Right cardiac atrium (tissue), 5 donors: ENCODE results near the gene KCTD4. TPM values are rescaled to one million over a fixed set of nuclear protein-coding genes. Genes with fewer than 3 reads are reported as not detected.
"Not testable (repeated sequence)": the region's sequence is repeated elsewhere in the genome, so short reads cannot be mapped to it uniquely, and the experiment has no call there.

ENCODE experiments used
- ATAC-seq, 2 donors: fragments of 200-7000 bp; cut with Tn5 transposase; one replicate each; pipeline versions ENCODE4 v1.8.0 to v1.9.1; 2020; ENCODE audit warnings: moderate library complexity in 2 of 2, mild to moderate bottlenecking in 1 of 2
- DNase-seq, 3 donors: peaks; one replicate each; pipeline ENCODE4 v3.0.0-alpha.2; 2020
- H3K27ac ChIP-seq: one replicate; pipeline ENCODE4 v1.5.1; 2013; ENCODE audit warnings: mild to moderate bottlenecking, low read length, control low read depth, moderate library complexity
- H3K27me3 ChIP-seq: one replicate; pipeline ENCODE4 v1.6.1; 2013; ENCODE audit not compliant: control insufficient read depth, insufficient read depth
- H3K4me1 ChIP-seq: one replicate; pipeline ENCODE4 v1.6.1; 2013; ENCODE audit warnings: low read length; ENCODE audit not compliant: control insufficient read depth, insufficient read depth
- H3K4me3 ChIP-seq: one replicate; pipeline ENCODE4 v1.5.1; 2013; ENCODE audit warnings: low read length, control low read depth
- H3K9me3 ChIP-seq: one replicate; pipeline ENCODE4 v1.6.1; 2013; ENCODE audit warnings: low read length; ENCODE audit not compliant: control insufficient read depth
- WGBS: extraction: QIAGEN DNeasy Blood & Tissue Kit; methylation state at CpG from one replicate; pipeline ENCODE4 v1.1.7; 2013; 5-methylcytosine and 5-hydroxymethylcytosine counted together
- intact Hi-C, 4 donors: fragments of 100-400 bp; cut with DNase I; formaldehyde crosslinking; loops; one replicate each; pipeline versions ENCODE4 v1.11.0 to v1.14.0; 2022 to 2023
- polyA plus RNA-seq: library from polyadenylated mRNA; stranded (reverse); fragments of 200-250 nt; gene quantifications from one replicate; pipeline ENCODE4 v1.2.3, GENCODE V29; 2013
- total RNA-seq, 4 donors: library from RNA; stranded (reverse); fragmentation: NEBNext Ultra II Directional; extraction: Animal tissue kit (Norgen Biotek cat#: 25700); gene quantifications; one replicate each; pipeline ENCODE4 v1.2.1, GENCODE V29; 2021
- donor health status: healthy with polysubstance abuse.
- donor health status: DM: no; HTN: yes; CAD: no.
- donor health status: DM: no; HTN: no; CAD: no.
- donor health status: DM: no; HTN: yes; CAD: no; lungs with severe emphysema.
- donor health status: DM: yes; HTN: yes; CAD: no.

The KCTD4 gene
- total and polyA plus RNA-seq, 5 donors = 0.17 to 0.48 (median 0.34) TPM; not detected in 2

GRCh38 chr13:45194081-45194939 is 6.5 kb downstream of the KCTD4 start:
- intact Hi-C loops = no loop called here
- DNase-seq = peak; percentile 50 to 88 (median 79)
- H3K9me3 ChIP-seq = no peaks in the 10 kb centered on the region
- WGBS = 53% methylated on average over 15 of the region's 15 CpGs
- ATAC-seq = peak; percentile 87 to 89
- H3K4me3 ChIP-seq = no peak overlapping the region
- peaks cover 4% of the 10 kb centered on the region for H3K4me1 ChIP-seq
- H3K27me3 ChIP-seq = no peaks in the 10 kb centered on the region
- H3K27ac ChIP-seq = no peak overlapping the region

GRCh38 chr13:45191874-45192273 is 9.0 kb downstream of the KCTD4 start:
- Histone ChIP-seq H3K9me3 (no peaks in the 10 kb centered on the region), H3K4me3 (no peak overlapping the region), H3K4me1 (peaks cover 4% of the 10 kb centered on the region), H3K27me3 (no peaks in the 10 kb centered on the region), H3K27ac (no peak overlapping the region)
- 85% methylated on average over 1 of the region's 1 CpG for WGBS
- no peak for ATAC-seq
- intact Hi-C loops = no loop called here
- no peak for DNase-seq

DNA sequence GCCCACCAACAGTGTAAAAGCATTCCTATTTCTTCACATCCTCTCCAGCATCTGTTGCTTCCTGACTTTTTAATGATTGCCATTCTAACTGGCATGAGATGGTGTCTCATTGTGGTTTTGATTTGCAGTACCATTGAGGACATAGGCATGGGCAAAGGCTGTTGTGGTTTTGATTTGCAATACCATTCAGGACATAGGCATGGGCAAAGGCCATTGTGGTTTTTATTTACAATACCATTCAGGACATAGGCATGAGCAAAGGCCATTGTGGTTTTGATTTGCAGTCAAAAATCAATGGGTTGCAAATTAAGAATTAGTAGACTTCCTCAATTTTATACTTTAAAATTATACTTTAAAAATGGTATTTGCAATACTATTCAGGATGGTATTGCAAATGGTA is 11.3 kb downstream of the KCTD4 start:
- H3K4me1 ChIP-seq, H3K27ac ChIP-seq, intact Hi-C loops, H3K4me3 ChIP-seq, ATAC-seq, H3K27me3 ChIP-seq, DNase-seq, H3K9me3 ChIP-seq: not testable (repeated sequence)

GRCh38 chr13:45189077-45189476 is 11.8 kb downstream of the KCTD4 start:
- H3K4me1 ChIP-seq, DNase-seq, ATAC-seq, H3K27me3 ChIP-seq, H3K27ac ChIP-seq, intact Hi-C loops, H3K4me3 ChIP-seq, H3K9me3 ChIP-seq: not testable (repeated sequence)
- 98% methylated on average over 4 of the region's 4 CpGs for WGBS

DNA sequence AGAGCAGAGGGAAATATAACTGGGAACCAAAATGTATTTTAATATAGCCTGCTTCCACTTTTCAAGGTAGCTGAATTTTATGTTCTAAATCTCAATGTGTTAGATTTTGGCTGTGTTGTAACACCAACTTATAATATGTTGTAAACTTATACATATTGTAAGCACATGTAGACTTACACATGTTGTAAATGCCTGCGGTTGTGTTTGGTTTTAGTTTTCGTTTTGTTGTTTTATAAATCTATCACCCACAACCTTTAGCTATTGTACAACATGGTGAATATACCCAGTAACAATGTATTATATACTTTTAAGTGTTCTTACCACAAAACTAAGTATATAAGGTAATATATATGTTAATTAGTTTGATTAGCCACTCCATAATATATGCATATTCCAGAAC is 15.6 kb downstream of the KCTD4 start:
- 93% methylated on average over 2 of the region's 2 CpGs for WGBS
- intact Hi-C loops = no loop called here
- DNase-seq = no peak
- H3K4me1 ChIP-seq = no peaks in the 10 kb centered on the region
- H3K27ac ChIP-seq = no peak overlapping the region
- no peak overlapping the region for H3K4me3 ChIP-seq
- H3K27me3 ChIP-seq = no peaks in the 10 kb centered on the region
- no peak for ATAC-seq
- no peaks in the 10 kb centered on the region for H3K9me3 ChIP-seq

GRCh38 chr13:45184693-45185092 is 16.2 kb downstream of the KCTD4 start:
- Histone ChIP-seq H3K4me1 (no peaks in the 10 kb centered on the region), H3K27me3 (no peaks in the 10 kb centered on the region), H3K9me3 (no peaks in the 10 kb centered on the region), H3K4me3 (no peak overlapping the region), H3K27ac (no peak overlapping the region)
- ATAC-seq (no peak), DNase-seq (no peak)
- intact Hi-C loops = no loop called here
- WGBS = 94% methylated on average over 5 of the region's 5 CpGs

GRCh38 chr13:45180713-45181601 is 19.9 kb downstream of the KCTD4 start:
- H3K4me1 ChIP-seq = peaks cover 1% of the 10 kb centered on the region
- intact Hi-C loops = no loop called here

GRCh38 chr13:45180303-45180702 is 20.5 kb downstream of the KCTD4 start:
- Histone ChIP-seq H3K4me3 (no peak overlapping the region), H3K27me3 (no peaks in the 10 kb centered on the region), H3K9me3 (no peaks in the 10 kb centered on the region), H3K4me1 (peaks cover 1% of the 10 kb centered on the region), H3K27ac (no peak overlapping the region)
- 86% methylated on average over 3 of the region's 3 CpGs for WGBS
- DNase-seq = no peak
- no peak for ATAC-seq
- intact Hi-C loops = no loop called here

More at GRCh38 chr13:45180713-45181601, 19.9 kb downstream of the KCTD4 start:
- Histone ChIP-seq H3K27me3 (no peaks in the 10 kb centered on the region), H3K4me3 (no peak overlapping the region), H3K9me3 (no peaks in the 10 kb centered on the region), H3K27ac (no peak overlapping the region)
- no peak for ATAC-seq
- WGBS = 96% methylated on average over 7 of the region's 7 CpGs
- no peak for DNase-seq

GRCh38 chr13:45179428-45179827 is 21.4 kb downstream of the KCTD4 start:
- no peaks in the 10 kb centered on the region for H3K9me3 ChIP-seq
- H3K27ac ChIP-seq = no peak overlapping the region
- DNase-seq (no peak), ATAC-seq (no peak)
- peaks cover 1% of the 10 kb centered on the region for H3K4me1 ChIP-seq
- H3K27me3 ChIP-seq = no peaks in the 10 kb centered on the region
- intact Hi-C loops = no loop called here
- no peak overlapping the region for H3K4me3 ChIP-seq

DNA sequence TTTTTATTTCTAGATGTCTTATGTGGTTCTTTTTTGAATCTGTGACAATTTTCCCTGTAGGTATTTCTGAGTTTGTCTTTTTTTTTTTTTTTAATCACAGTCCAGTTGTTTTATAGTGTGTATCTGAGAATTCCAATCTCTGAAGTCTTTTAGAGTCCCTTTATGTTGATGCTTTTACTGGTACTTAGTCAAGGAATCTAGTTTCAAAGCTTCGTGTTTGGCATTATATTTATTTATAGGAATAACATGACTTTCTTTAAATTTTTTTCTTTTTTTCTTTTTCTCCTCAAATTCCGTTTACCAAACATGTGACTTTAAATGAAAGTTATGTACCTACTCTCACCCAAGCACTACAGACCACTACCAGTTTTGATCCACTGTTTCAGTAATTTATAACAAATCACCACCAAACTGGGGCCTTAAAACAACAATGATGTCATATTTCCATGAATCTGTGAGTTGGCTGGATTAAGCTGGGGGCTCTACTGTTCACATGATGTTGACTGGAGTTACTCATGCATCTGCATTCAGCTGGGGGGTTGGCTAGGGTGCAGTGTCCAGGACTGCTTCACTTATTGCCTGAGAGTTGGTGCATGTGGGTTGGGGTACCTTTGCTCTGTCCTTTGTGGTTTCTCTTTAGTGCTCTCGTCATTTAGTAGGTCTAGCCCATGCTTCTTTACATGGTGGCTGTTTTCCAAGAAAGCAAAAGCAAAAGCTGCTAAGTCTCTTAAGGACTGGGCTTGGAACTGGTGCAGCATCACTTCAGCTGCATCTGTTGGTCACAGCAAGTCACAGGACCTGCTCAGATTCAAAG is 22.3 kb downstream of the KCTD4 start:
- no peak overlapping the region for H3K27ac ChIP-seq
- no peak for DNase-seq
- intact Hi-C loops = no loop called here
- no peak for ATAC-seq
- 64% methylated on average over 3 of the region's 3 CpGs for WGBS
- no peaks in the 10 kb centered on the region for H3K9me3 ChIP-seq
- H3K4me1 ChIP-seq = peaks cover 1% of the 10 kb centered on the region
- no peaks in the 10 kb centered on the region for H3K27me3 ChIP-seq
- H3K4me3 ChIP-seq = no peak overlapping the region
